ENCODE results near the gene PSD4. TPM values are rescaled to one million over a fixed set of nuclear protein-coding genes. Genes with fewer than 3 reads are reported as not detected.

The PSD4 gene
- total RNA-seq, 1 experiment from 2014 or later: 1.5 TPM

- Histone ChIP-seq H3K4me3 (no peak overlapping the region), H3K27me3 (no peaks in the 10 kb centered on the region), H3K36me3 (no peaks in the 10 kb centered on the region), H3K4me1 (no peaks in the 10 kb centered on the region), H3K9me3 (replicated peaks) (no peaks in the 10 kb centered on the region), H3K27ac (no peak overlapping the region)
- no peak for DNase-seq
These were observed 15.6 kb upstream of the PSD4 start for GRCh38 chr2:113157897-113158753.

- Histone ChIP-seq H3K27ac (no peak overlapping the region), H3K9me3 (replicated peaks) (no peaks in the 10 kb centered on the region), H3K27me3 (no peaks in the 10 kb centered on the region), H3K4me3 (no peak overlapping the region), H3K36me3 (no peaks in the 10 kb centered on the region), H3K4me1 (no peaks in the 10 kb centered on the region)
- no peak for DNase-seq
These were observed 14.8 kb upstream of the PSD4 start for GRCh38 chr2:113158884-113159553.

- no peaks in the 10 kb centered on the region for H3K27me3 ChIP-seq
- no peak overlapping the region for H3K4me3 ChIP-seq
- no peaks in the 10 kb centered on the region for H3K4me1 ChIP-seq
- H3K9me3 ChIP-seq (replicated peaks): no peaks in the 10 kb centered on the region
- H3K27ac ChIP-seq: no peak overlapping the region
- DNase-seq: no peak
- H3K36me3 ChIP-seq: no peaks in the 10 kb centered on the region
These were observed 13.5 kb upstream of the PSD4 start for GRCh38 chr2:113160248-113160647.

- Histone ChIP-seq H3K4me1 (no peaks in the 10 kb centered on the region), H3K36me3 (no peaks in the 10 kb centered on the region), H3K9me3 (replicated peaks) (no peaks in the 10 kb centered on the region), H3K27ac (no peak overlapping the region), H3K4me3 (no peak overlapping the region), H3K27me3 (0 out of 2 replicates have a peak, but pooled peaks cover 1% of the 10 kb centered on the region)
- no peak for DNase-seq
These were observed 12.8 kb upstream of the PSD4 start for GRCh38 chr2:113160962-113161361.

GRCh38 chr2:113162173-113162572 lies 11.6 kb upstream of the PSD4 start:
- Histone ChIP-seq H3K4me3 (no peak overlapping the region), H3K9me3 (replicated peaks) (no peaks in the 10 kb centered on the region), H3K27ac (no peak overlapping the region), H3K4me1 (no peaks in the 10 kb centered on the region), H3K36me3 (no peaks in the 10 kb centered on the region), H3K27me3 (0 out of 2 replicates have a peak, but pooled peaks cover 5% of the 10 kb centered on the region)
- no peak for DNase-seq

GRCh38 chr2:113162869-113163268 lies 10.9 kb upstream of the PSD4 start:
- no peak for DNase-seq
- Histone ChIP-seq H3K27ac (no peak overlapping the region), H3K4me3 (no peak overlapping the region)

GRCh38 chr2:113164215-113164929 lies 9.4 kb upstream of the PSD4 start:
- no peak for DNase-seq
- Histone ChIP-seq H3K27ac (no peak overlapping the region), H3K4me3 (no peak overlapping the region), H3K4me1 (no peaks in the 10 kb centered on the region), H3K9me3 (replicated peaks) (no peaks in the 10 kb centered on the region), H3K36me3 (no peaks in the 10 kb centered on the region), H3K27me3 (0 out of 2 replicates have a peak, but pooled peaks cover 5% of the 10 kb centered on the region)

More at GRCh38 chr2:113162869-113163268, 10.9 kb upstream of the PSD4 start:
- Histone ChIP-seq H3K9me3 (replicated peaks) (no peaks in the 10 kb centered on the region), H3K27me3 (0 out of 2 replicates have a peak, but pooled peaks cover 5% of the 10 kb centered on the region), H3K36me3 (no peaks in the 10 kb centered on the region), H3K4me1 (no peaks in the 10 kb centered on the region)

GRCh38 chr2:113164930-113165585 lies 8.7 kb upstream of the PSD4 start:
- Histone ChIP-seq H3K27me3 (0 out of 2 replicates have a peak, but pooled peaks cover 5% of the 10 kb centered on the region), H3K9me3 (replicated peaks) (no peaks in the 10 kb centered on the region), H3K4me3 (no peak overlapping the region), H3K27ac (no peak overlapping the region), H3K36me3 (no peaks in the 10 kb centered on the region), H3K4me1 (no peaks in the 10 kb centered on the region)
- no peak for DNase-seq

GRCh38 chr2:113166187-113166645 lies 7.6 kb upstream of the PSD4 start:
- H3K36me3 ChIP-seq: no peaks in the 10 kb centered on the region
- H3K9me3 ChIP-seq (replicated peaks): no peaks in the 10 kb centered on the region
- H3K4me3 ChIP-seq: no peak overlapping the region
- H3K4me1 ChIP-seq: no peaks in the 10 kb centered on the region
- no peak for DNase-seq
- H3K27me3 ChIP-seq: 0 out of 2 replicates have a peak, but pooled peaks cover 5% of the 10 kb centered on the region
- H3K27ac ChIP-seq: no peak overlapping the region

- DNase-seq: no peak
- 0 out of 2 replicates have a peak, but pooled peaks cover 5% of the 10 kb centered on the region for H3K27me3 ChIP-seq
- H3K27ac ChIP-seq: no peak overlapping the region
- no peak overlapping the region for H3K4me3 ChIP-seq
- H3K4me1 ChIP-seq: no peaks in the 10 kb centered on the region
- H3K36me3 ChIP-seq: no peaks in the 10 kb centered on the region
- H3K9me3 ChIP-seq (replicated peaks): no peaks in the 10 kb centered on the region
These were observed 6.4 kb upstream of the PSD4 start for GRCh38 chr2:113167115-113167932.

GRCh38 chr2:113167962-113168340 lies 5.8 kb upstream of the PSD4 start:
- no peaks in the 10 kb centered on the region for H3K9me3 ChIP-seq (replicated peaks)
- 0 out of 2 replicates have a peak, but pooled peaks cover 5% of the 10 kb centered on the region for H3K27me3 ChIP-seq
- H3K36me3 ChIP-seq: no peaks in the 10 kb centered on the region
- no peaks in the 10 kb centered on the region for H3K4me1 ChIP-seq
- no peak overlapping the region for H3K4me3 ChIP-seq
- no peak overlapping the region for H3K27ac ChIP-seq
- DNase-seq: no peak

GRCh38 chr2:113169002-113169530 lies 4.7 kb upstream of the PSD4 start:
- no peaks in the 10 kb centered on the region for H3K36me3 ChIP-seq
- no peaks in the 10 kb centered on the region for H3K4me1 ChIP-seq
- H3K27me3 ChIP-seq: 0 out of 2 replicates have a peak, but pooled peaks cover 5% of the 10 kb centered on the region
- DNase-seq: no peak
- no peaks in the 10 kb centered on the region for H3K9me3 ChIP-seq (replicated peaks)
- H3K27ac ChIP-seq: no peak overlapping the region
- no peak overlapping the region for H3K4me3 ChIP-seq

GRCh38 chr2:113169586-113169985 lies 4.2 kb upstream of the PSD4 start:
- H3K4me3 ChIP-seq: no peak overlapping the region
- 0 out of 2 replicates have a peak, but pooled peaks cover 5% of the 10 kb centered on the region for H3K27me3 ChIP-seq
- H3K4me1 ChIP-seq: no peaks in the 10 kb centered on the region
- H3K27ac ChIP-seq: no peak overlapping the region
- no peak for DNase-seq
- H3K9me3 ChIP-seq (replicated peaks): no peaks in the 10 kb centered on the region
- no peaks in the 10 kb centered on the region for H3K36me3 ChIP-seq

Measured in SJCRH30 (cell line).